Endothelial cell of umbilical vein (primary cell): ENCODE measurements around the gene NCAPG2. TPM values are rescaled to one million over a fixed set of nuclear protein-coding genes. Genes with fewer than 3 reads are reported as not detected.

Experiments used
- BruUV-seq: library from RNA; stranded (reverse); fragments of 400-500 nt; replicated peaks from 2 replicates; lab custom pipeline; 2021; lab: Mats Ljungman, UMichigan
- CTCF ChIA-PET: fragments of 300-600, 350-600 bp; sonication (Branson Sonifier 250); formaldehyde crosslinking; loops from one replicate; lab custom pipeline; 2021; ENCODE audit warnings: antibody characterized with exemption, inconsistent platforms; lab: Charles Lee
- POLR2A ChIA-PET: fragments of 300-600, 350-600 bp; sonication (Branson Sonifier 250); formaldehyde crosslinking; loops from one replicate; lab custom pipeline; 2021; ENCODE audit warnings: antibody characterized with exemption, inconsistent platforms; lab: Charles Lee
- DNase-seq: peaks from one replicate; pipeline ENCODE4 v3.0.0-alpha.2; 2011; ENCODE audit warnings: low read depth, low spot score
- FAIRE-seq: peaks from 2 replicates; lab custom pipeline; 2011; peaks lifted over from hg19 to GRCh38; lab: Jason Lieb, UNC
- H2AFZ ChIP-seq: 2 replicates; pipeline ENCODE4 v1.6.0; 2012; ENCODE audit warnings: low read depth, low read length, control low read depth, inconsistent platforms
- H3K27ac ChIP-seq: 2 replicates; pipeline ENCODE4 v1.5.1; 2011; ENCODE audit warnings: low read depth, mild to moderate bottlenecking, control low read depth, low read length, moderate library complexity; ENCODE audit not compliant: insufficient read depth
- H3K27me3 ChIP-seq, 2 experiments: 2 replicates each; pipeline versions ENCODE4 v1.6.0 to v1.6.1; 2011; ENCODE audit warnings: low read length in 2 of 2, mixed read lengths in 1 of 2; ENCODE audit not compliant: control insufficient read depth in 2 of 2, insufficient read depth in 2 of 2
- H3K36me3 ChIP-seq, 2 experiments: 2 replicates in 1 of 2; 3 replicates in 1 of 2; pipeline ENCODE4 v1.5.1; 2011; ENCODE audit warnings: low read length in 2 of 2, mild to moderate bottlenecking in 1 of 2, moderate library complexity in 1 of 2; ENCODE audit not compliant: control insufficient read depth in 2 of 2, insufficient read depth in 2 of 2; ENCODE audit errors: extremely low read depth in 1 of 2
- H3K4me1 ChIP-seq: 3 replicates; pipeline ENCODE4 v1.5.1; 2011; ENCODE audit warnings: mild to moderate bottlenecking, low read length; ENCODE audit not compliant: control insufficient read depth, insufficient read depth; ENCODE audit errors: extremely low read depth
- H3K4me2 ChIP-seq: 2 replicates; pipeline ENCODE4 v1.6.1; 2011; ENCODE audit warnings: low read length, control low read depth, mixed read lengths; ENCODE audit not compliant: insufficient read depth
- H3K4me3 ChIP-seq, 3 experiments: fragments of 200-600 bp in 1 of 3; sonication (generic), shearing (Covaris generic) in 1 of 3; replicated peaks in 1 of 3; 2 replicates each; pipeline ENCODE4 v1.5.1; 2011 to 2016; ENCODE audit warnings: control low read depth in 3 of 3, low read length in 3 of 3, mild to moderate bottlenecking in 2 of 3, inconsistent platforms in 1 of 3, low read depth in 1 of 3, moderate library complexity in 1 of 3; ENCODE audit not compliant: insufficient read depth in 1 of 3
- H3K79me2 ChIP-seq: 2 replicates; pipeline ENCODE4 v1.6.0; 2012; ENCODE audit warnings: low read length, inconsistent platforms; ENCODE audit not compliant: control insufficient read depth, insufficient read depth
- H3K9ac ChIP-seq: replicated peaks from 2 replicates; pipeline ENCODE3; 2011; ENCODE audit warnings: low read length, control low read depth; ENCODE audit not compliant: insufficient read depth; ENCODE audit errors: extremely low read depth
- H3K9me1 ChIP-seq: replicated peaks from 3 replicates; pipeline ENCODE4 v1.6.0; 2011; ENCODE audit warnings: mild to moderate bottlenecking, low read length; ENCODE audit not compliant: control insufficient read depth, insufficient read depth; ENCODE audit errors: extremely low read depth
- H3K9me3 ChIP-seq: replicated peaks from 2 replicates; pipeline ENCODE4 v1.5.1; 2012; ENCODE audit warnings: low read length, inconsistent platforms; ENCODE audit not compliant: control insufficient read depth, insufficient read depth
- H4K20me1 ChIP-seq: replicated peaks from 2 replicates; pipeline ENCODE3; 2011; ENCODE audit warnings: mild to moderate bottlenecking, low read length; ENCODE audit not compliant: control insufficient read depth, insufficient read depth; ENCODE audit errors: extremely low read depth
- GATA2 ChIP-seq: IDR thresholded peaks from 2 replicates; pipeline ENCODE4 v1.7.0; 2011; ENCODE audit warnings: low read depth, mild to moderate bottlenecking, moderate library complexity, mixed read lengths, low read length; ENCODE audit not compliant: insufficient read length, insufficient read depth
- MYC ChIP-seq: IDR thresholded peaks from one replicate; pipeline ENCODE4 v1.6.1; 2011; ENCODE audit warnings: mild to moderate bottlenecking, low read depth, low read length
- POLR2A ChIP-seq: IDR thresholded peaks from 2 replicates; pipeline ENCODE4 v1.6.1; 2012; ENCODE audit warnings: low read depth, mild to moderate bottlenecking, control low read depth, low read length
- POLR2AphosphoS5 ChIP-seq: IDR thresholded peaks from 2 replicates; pipeline ENCODE4 v1.6.1; 2012; ENCODE audit warnings: low read depth, mild to moderate bottlenecking, control low read depth, low read length, moderate library complexity; ENCODE audit not compliant: insufficient read depth
- dilution Hi-C: fragments of 300-500 bp; cut with MboI; formaldehyde crosslinking; loops from one replicate; pipeline ENCODE4 v1.15.0; 2019; ENCODE audit warnings: low sequenced_read_pairs; ENCODE audit not compliant: extremely low pct_ligation_motif_present
- intact Hi-C: fragments of 100-400 bp; cut with micrococcal nuclease; formaldehyde crosslinking; loops from one replicate; pipeline ENCODE4 v1.10.0; 2022
- polyA plus RNA-seq, 4 experiments: library from polyadenylated mRNA; depleted of rRNA in 3 of 4; stranded (reverse) in 3 of 4; unstranded in 1 of 4; fragments of >200 nt; gene quantifications; 2 replicates each; pipeline versions ENCODE4 v1.2.1 to v1.2.3, GENCODE V29; 2011 to 2012; ENCODE audit warnings: missing spikeins in 1 of 4
- total RNA-seq: library from RNA; stranded (reverse); gene quantifications from 2 replicates; pipeline ENCODE4 v1.2.3, GENCODE V29; 2021
- TF ChIP-seq, protein P1 (sequence below), 2 donors: IDR thresholded peaks; 1 replicate in 1 of 2; 2 replicates in 1 of 2; pipeline ENCODE4 v1.5.1; 2011; ENCODE audit warnings: low read length in 2 of 2, mild to moderate bottlenecking in 2 of 2, moderate library complexity in 2 of 2, control low read depth in 1 of 2, inconsistent platforms in 1 of 2, low read depth in 1 of 2; ENCODE audit not compliant: insufficient read depth in 1 of 2; ENCODE audit errors: extremely low read depth in 1 of 2
- TF ChIP-seq, protein P2 (sequence below): IDR thresholded peaks from 2 replicates; pipeline ENCODE4 v1.6.1; 2011; ENCODE audit not compliant: insufficient read depth, insufficient read length

The NCAPG2 gene
- total and polyA plus RNA-seq, 2 donors (not counting 3 experiments of a cell fraction or from before 2014, with no cell fraction given): 19.2 to 62.3 TPM

DNA sequence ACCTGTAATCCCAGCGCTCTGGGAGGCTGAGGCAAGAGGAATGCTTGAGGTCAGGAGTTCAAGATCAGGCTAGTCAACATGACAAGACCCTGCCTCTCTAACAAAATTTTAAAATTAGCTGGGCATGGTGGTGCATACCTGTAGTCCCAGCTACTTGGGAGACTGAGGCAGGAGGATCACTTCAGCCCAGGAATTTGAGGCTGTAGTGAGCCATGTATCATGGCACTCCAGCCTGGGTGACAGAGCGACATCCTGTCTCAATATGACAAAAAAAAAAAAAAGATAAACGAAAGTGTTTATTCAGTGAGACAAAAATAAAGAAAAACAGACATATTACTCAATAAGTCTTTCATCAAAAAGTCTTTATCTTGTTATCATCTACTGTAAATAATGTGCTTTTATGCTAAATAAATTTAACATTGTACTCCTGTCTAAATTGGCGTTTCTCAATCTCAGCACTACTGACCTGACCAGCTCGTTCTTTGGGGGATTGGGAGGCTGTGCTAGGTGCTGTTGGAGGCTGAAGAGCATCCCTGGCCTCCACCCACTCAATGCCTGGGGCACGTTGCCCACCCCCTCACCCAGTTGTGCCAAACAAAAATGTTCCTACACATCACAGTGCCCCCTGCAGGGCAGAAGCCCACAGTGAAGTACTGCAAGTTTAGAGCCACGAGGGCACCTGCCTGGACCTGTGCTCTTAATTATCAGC is 57.7 kb downstream of the NCAPG2 start:
- H3K9me1 ChIP-seq: no peaks in the 10 kb centered on the region
- no peak overlapping the region for H3K9ac ChIP-seq
- peaks cover 13% of the 10 kb centered on the region for H3K79me2 ChIP-seq
- FAIRE-seq (no peak), DNase-seq (no peak)
- POLR2A ChIA-PET: no interaction called here
- H3K4me2 ChIP-seq: no peak overlapping the region
- CTCF ChIA-PET: interaction anchor here (1.0 to 1.5 kb wide), 3 partner anchors 10 to 966 kb away, joined by 3 to 7 read pairs (median 4); no protein-coding TSS in a partner anchor
- dilution Hi-C loops (no loop called here), intact Hi-C loops (loop anchor here (5.0 kb wide), 1 partner anchor 1215 kb away; no protein-coding TSS in a partner anchor)
- H3K4me3 ChIP-seq: no peak overlapping the region
- no peaks in the 10 kb centered on the region for H4K20me1 ChIP-seq
- no peaks in the 10 kb centered on the region for H3K27me3 ChIP-seq
- no TSS peak for BruUV-seq
- no peak overlapping the region for H3K27ac ChIP-seq
- peaks cover 6 to 10% of the 10 kb centered on the region in 2 experiments for H3K36me3 ChIP-seq
- no peak overlapping the region for H2AFZ ChIP-seq
- H3K4me1 ChIP-seq: peaks cover 16% of the 10 kb centered on the region
- no peaks in the 10 kb centered on the region for H3K9me3 ChIP-seq
- TF ChIP-seq GATA2 (no peak), POLR2A (no peak), POLR2AphosphoS5 (no peak), MYC (no peak)
- TF ChIP-seq, protein P1, sequence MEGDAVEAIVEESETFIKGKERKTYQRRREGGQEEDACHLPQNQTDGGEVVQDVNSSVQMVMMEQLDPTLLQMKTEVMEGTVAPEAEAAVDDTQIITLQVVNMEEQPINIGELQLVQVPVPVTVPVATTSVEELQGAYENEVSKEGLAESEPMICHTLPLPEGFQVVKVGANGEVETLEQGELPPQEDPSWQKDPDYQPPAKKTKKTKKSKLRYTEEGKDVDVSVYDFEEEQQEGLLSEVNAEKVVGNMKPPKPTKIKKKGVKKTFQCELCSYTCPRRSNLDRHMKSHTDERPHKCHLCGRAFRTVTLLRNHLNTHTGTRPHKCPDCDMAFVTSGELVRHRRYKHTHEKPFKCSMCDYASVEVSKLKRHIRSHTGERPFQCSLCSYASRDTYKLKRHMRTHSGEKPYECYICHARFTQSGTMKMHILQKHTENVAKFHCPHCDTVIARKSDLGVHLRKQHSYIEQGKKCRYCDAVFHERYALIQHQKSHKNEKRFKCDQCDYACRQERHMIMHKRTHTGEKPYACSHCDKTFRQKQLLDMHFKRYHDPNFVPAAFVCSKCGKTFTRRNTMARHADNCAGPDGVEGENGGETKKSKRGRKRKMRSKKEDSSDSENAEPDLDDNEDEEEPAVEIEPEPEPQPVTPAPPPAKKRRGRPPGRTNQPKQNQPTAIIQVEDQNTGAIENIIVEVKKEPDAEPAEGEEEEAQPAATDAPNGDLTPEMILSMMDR (IDR thresholded peaks at IDR 0.05; ENCODE audit: extremely low read depth in 1 of 2, insufficient read depth in 1 of 2, low read depth in 1 of 2, low read length in 2 of 2): peak; percentile 41 to 59
- TF ChIP-seq, protein P2, sequence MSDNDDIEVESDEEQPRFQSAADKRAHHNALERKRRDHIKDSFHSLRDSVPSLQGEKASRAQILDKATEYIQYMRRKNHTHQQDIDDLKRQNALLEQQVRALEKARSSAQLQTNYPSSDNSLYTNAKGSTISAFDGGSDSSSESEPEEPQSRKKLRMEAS: no peak
